ENCODE data around the gene LDLRAD3.

The LDLRAD3 gene

GRCh38 chr11:36081274-36081945 is 137.5 kb downstream of the LDLRAD3 start:
- Mint-ChIP-seq H3K36me3 (ENCODE audit: low read depth) (peaks cover 71% of the 10 kb centered on the region), H3K4me1 (peaks cover 11% of the 10 kb centered on the region), H3K27me3 (ENCODE audit: low read depth) (no peaks in the 10 kb centered on the region), H3K4me3 (no peak overlapping the region), H3K27ac (no peak overlapping the region), H3K9me3 (peaks cover 15% of the 10 kb centered on the region)
- no peak for TF ChIP-seq CTCF (IDR thresholded peaks at IDR 0.05; ENCODE audit: unreplicated experiment in 3 of 3)

GRCh38 chr11:36086366-36086765 is 142.5 kb downstream of the LDLRAD3 start:
- Mint-ChIP-seq H3K27ac (no peak overlapping the region), H3K4me1 (peaks cover 20% of the 10 kb centered on the region), H3K27me3 (ENCODE audit: low read depth) (no peaks in the 10 kb centered on the region), H3K4me3 (no peak overlapping the region), H3K9me3 (peaks cover 15% of the 10 kb centered on the region), H3K36me3 (ENCODE audit: low read depth) (peaks cover 69% of the 10 kb centered on the region)
- no peak for TF ChIP-seq CTCF (IDR thresholded peaks at IDR 0.05; ENCODE audit: unreplicated experiment in 3 of 3)

DNA sequence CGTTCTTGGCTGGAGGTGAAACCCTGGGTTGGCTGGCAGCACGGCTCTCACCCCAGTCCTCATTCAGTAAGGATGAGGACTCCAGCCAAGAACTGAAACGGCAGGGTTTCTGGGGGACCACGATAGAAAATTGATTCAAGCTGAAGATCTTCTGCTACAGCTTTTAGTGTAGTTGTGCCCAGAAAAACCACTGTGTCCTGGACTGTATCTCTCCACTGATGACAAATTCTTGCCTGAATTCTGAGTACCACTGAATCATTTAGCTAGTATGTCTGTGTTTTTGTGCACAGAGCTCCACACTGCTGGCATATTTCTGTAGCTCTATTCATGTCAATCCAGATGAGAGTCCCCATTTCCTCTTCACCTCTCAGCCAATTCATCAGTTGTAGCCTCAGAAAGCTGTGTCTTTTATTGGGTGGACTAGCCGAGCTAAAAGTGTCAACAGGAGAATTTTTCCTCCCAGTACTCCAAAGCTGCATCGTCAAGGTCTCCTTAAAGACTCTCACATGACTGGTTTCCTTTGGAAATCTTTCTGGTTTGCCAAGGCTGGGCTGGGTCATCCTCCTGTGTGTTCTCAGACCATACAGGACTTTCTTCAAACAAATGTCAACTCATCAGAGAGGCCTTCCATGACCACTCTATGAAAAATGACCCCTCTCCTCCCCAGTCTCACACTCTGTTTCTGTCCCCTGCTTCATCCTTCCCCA is 144.6 kb downstream of the LDLRAD3 start:
- H3K27ac Mint-ChIP-seq = no peak overlapping the region
- H3K4me1 Mint-ChIP-seq = peaks cover 37% of the 10 kb centered on the region
- H3K27me3 Mint-ChIP-seq (ENCODE audit: low read depth) = no peaks in the 10 kb centered on the region
- peaks cover 12% of the 10 kb centered on the region for H3K9me3 Mint-ChIP-seq
- H3K36me3 Mint-ChIP-seq (ENCODE audit: low read depth) = peaks cover 59% of the 10 kb centered on the region
- no peak overlapping the region for H3K4me3 Mint-ChIP-seq
- no peak for TF ChIP-seq CTCF (IDR thresholded peaks at IDR 0.05; ENCODE audit: unreplicated experiment in 3 of 3)

- H3K27me3 Mint-ChIP-seq (ENCODE audit: low read depth) = no peaks in the 10 kb centered on the region
These were observed 146.1 kb downstream of the LDLRAD3 start for GRCh38 chr11:36089920-36090319.

DNA sequence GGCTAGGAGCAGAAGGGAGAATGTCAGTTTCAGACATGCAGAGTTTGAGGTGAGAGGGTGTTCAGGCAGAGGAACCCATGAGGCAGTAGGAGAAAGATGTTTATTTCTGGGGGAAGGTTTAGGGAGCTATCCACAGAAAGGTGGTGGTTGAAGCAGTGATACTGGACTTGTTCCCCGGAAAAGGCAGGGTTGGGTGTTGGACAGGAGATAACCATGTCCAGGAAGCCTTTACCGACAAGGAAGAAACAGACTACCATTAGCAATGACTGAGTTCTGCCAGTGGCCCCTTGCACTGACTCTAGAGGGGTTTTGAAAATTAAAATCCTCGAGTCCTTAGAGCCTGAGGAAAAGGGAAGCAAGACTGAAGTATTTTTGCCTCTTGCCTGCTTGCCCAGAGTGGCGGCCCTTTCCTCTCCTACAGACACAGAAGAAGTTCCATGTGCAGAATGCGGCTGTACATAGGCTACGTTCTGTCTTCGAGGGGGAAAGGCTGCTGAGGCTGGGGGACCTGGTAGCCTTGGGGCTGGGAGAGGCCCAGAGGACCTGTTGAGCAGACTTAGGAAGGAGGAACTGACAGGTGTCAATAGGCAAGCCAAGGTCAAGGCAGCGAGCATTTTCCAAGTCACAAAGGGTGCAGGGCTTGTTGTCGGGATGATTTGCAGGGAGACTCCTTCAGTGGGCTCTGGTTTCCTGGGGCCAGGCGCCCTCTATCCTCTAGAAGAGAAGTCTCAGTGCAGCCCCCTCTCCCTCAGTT is 146.7 kb downstream of the LDLRAD3 start:
- Mint-ChIP-seq H3K9me3 (peaks cover 4% of the 10 kb centered on the region), H3K4me3 (no peak overlapping the region), H3K36me3 (ENCODE audit: low read depth) (peaks cover 55% of the 10 kb centered on the region), H3K27me3 (ENCODE audit: low read depth) (no peaks in the 10 kb centered on the region), H3K27ac (peak overlapping the region; percentile 70 to 88 (median 82)), H3K4me1 (peaks cover 37% of the 10 kb centered on the region)
- TF ChIP-seq CTCF (IDR thresholded peaks at IDR 0.05; ENCODE audit: unreplicated experiment in 3 of 3) = no peak

More at GRCh38 chr11:36089920-36090319, 146.1 kb downstream of the LDLRAD3 start:
- H3K36me3 Mint-ChIP-seq (ENCODE audit: low read depth) = peaks cover 56% of the 10 kb centered on the region
- no peak overlapping the region for H3K4me3 Mint-ChIP-seq
- H3K4me1 Mint-ChIP-seq = peaks cover 37% of the 10 kb centered on the region
- peak overlapping the region in 2 of 3 experiments; percentile 48 to 70 for H3K27ac Mint-ChIP-seq
- TF ChIP-seq CTCF (IDR thresholded peaks at IDR 0.05; ENCODE audit: unreplicated experiment in 3 of 3) = no peak
- peaks cover 8% of the 10 kb centered on the region for H3K9me3 Mint-ChIP-seq

Measured in nephron (organoid).